ES-I3 (cell line): ENCODE measurements around the gene CMIP.

Experiments used
- H3K36me3 ChIP-seq: 2 replicates; pipeline ENCODE4 v1.6.1; 2013; ENCODE audit warnings: mild to moderate bottlenecking, low read length, control low read depth, moderate library complexity; ENCODE audit not compliant: insufficient read depth
- H3K4me1 ChIP-seq: 2 replicates; pipeline ENCODE4 v1.6.1; 2013; ENCODE audit warnings: mild to moderate bottlenecking, control low read depth, low read length; ENCODE audit not compliant: insufficient read depth
- H3K9ac ChIP-seq: 2 replicates; pipeline ENCODE4 v1.6.1; 2013; ENCODE audit warnings: low read depth, mild to moderate bottlenecking, low read length, moderate library complexity
- H3K9me3 ChIP-seq: 2 replicates; pipeline ENCODE4 v1.6.1; 2013; ENCODE audit warnings: mild to moderate bottlenecking, low read length, moderate library complexity; ENCODE audit not compliant: control insufficient read depth, insufficient read depth

The CMIP gene

DNA sequence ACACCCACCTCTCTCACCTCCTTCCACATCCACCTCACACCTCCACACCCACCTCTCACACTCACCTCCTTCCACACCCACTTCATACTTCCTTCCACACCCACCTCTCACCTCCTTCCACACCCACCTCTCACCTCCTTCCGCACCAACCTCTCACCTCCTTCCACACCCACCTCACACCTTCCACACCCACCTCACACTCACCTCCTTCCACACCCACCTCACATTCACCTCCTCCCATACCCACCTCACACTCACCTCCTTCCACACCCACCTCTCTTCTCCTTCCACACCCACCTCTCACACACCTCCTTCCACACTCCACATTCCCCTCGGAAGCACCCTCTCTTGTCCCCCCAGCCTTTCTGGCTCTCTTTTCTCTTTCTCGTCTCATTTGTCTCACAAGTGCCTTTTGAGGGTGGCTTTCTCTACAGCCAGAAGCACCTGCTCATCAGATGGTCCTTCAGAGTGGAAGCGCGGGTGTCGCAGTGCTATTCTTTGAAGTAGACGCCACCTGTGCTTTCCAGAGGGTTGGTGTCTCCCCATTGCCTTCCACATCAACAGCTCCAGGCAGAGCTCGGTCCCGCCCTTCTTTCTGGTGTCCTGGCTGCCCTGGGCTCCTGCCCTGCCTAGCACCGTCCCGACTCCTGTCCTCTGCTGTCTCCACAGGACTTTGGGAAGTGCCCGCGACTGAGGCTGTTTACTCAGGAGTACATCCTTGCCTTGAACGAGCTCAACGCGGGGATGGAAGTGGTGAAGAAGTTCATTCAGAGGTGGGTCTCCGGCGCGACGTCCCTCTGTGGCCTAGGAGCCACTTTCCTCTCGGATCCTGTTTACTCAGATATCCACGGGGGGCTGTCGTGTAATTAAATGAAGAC lies 225.1 kb downstream of the CMIP start:
- Histone ChIP-seq H3K9me3 (no peaks in the 10 kb centered on the region), H3K9ac (no peak overlapping the region), H3K4me1 (no peaks in the 10 kb centered on the region), H3K36me3 (peaks cover 9% of the 10 kb centered on the region)

DNA sequence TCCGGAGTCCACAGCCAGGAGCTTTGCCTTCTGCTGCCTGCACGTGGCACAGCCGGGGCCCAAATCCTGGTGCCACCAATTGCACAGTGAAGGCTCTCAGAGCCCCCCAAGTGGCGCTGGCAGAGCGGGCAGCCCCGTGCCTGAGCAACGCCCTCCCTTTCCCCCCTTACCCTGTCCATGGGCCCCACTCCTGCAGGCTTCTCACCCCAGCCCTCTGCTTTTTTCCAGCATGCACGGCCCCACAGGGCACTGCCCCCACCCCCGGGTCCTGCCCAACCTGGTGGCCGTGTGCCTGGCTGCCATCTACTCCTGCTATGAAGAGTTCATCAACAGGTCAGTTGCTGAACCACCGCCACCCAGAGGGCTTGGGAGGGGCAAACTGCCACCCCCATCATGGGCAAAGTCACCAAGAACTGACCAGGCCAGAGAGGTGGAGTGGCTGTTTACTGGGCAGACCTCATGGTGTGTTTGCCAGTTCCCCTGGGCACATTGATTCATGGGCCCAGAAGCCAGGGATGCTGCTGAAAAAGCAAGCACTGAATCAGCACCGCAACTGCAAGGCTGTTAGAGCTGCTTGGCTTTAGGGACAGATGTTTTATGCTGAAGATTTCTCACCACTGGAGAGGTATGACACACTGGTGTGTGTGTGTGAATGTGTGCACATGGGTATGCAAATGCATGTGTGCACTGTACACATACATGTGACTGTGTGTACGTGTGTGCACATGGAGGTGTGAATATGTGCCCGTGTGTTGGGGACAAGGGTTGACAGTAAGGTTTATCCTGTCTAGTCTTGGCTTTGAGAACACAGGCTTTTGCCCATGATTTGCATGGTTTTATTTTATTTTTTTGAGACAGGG lies 227.4 kb downstream of the CMIP start:
- no peaks in the 10 kb centered on the region for H3K9me3 ChIP-seq

DNA sequence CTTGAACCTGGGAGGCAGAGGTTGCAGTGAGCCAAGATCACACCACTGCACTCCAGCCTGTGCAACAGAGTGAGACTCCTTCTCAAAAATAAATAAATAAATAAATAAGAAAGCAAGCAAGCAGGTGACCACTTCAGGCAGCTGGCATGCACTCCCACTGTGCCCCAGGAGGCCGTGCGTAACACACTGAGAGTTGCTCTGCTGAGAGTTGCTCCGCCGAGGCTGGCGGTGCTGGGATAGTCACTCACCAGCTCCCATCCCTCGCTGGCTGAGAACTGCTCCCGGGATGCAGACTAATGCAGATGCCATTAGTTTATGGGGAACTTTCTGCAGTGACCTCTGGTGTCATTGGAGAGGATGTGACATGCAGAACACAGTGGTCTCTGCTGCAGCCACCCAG lies 228.8 kb downstream of the CMIP start:
- H3K9ac ChIP-seq = no peak overlapping the region
- peaks cover 7% of the 10 kb centered on the region for H3K36me3 ChIP-seq
- H3K9me3 ChIP-seq = no peaks in the 10 kb centered on the region
- no peaks in the 10 kb centered on the region for H3K4me1 ChIP-seq

More for the DNA sequence above, 227.4 kb downstream of the CMIP start:
- no peak overlapping the region for H3K9ac ChIP-seq
- no peaks in the 10 kb centered on the region for H3K4me1 ChIP-seq
- H3K36me3 ChIP-seq = peaks cover 7% of the 10 kb centered on the region

DNA sequence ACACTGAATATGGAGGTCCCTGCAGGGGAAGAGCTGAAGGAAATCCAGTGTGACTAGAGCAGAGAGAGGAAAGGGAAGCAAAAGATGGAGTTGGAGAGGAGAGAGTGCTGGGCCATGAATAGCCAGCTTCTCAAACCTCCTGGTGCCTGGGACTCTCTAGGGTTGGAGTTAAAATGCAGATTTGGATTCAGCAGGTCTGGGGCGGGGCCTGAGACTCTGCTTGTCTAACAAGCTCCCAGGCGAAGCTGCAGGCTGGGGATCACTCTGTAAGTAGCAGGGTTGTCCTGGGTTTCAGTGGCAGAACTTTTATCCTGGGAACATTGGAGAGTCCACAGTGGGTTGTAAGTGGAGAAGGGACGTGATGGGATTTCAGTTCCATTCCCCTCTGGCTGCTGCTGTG lies 231.1 kb downstream of the CMIP start:
- Histone ChIP-seq H3K9me3 (no peaks in the 10 kb centered on the region), H3K36me3 (peaks cover 7% of the 10 kb centered on the region; the same call in 1 of the 2 replicates), H3K4me1 (no peaks in the 10 kb centered on the region), H3K9ac (no peak overlapping the region)

DNA sequence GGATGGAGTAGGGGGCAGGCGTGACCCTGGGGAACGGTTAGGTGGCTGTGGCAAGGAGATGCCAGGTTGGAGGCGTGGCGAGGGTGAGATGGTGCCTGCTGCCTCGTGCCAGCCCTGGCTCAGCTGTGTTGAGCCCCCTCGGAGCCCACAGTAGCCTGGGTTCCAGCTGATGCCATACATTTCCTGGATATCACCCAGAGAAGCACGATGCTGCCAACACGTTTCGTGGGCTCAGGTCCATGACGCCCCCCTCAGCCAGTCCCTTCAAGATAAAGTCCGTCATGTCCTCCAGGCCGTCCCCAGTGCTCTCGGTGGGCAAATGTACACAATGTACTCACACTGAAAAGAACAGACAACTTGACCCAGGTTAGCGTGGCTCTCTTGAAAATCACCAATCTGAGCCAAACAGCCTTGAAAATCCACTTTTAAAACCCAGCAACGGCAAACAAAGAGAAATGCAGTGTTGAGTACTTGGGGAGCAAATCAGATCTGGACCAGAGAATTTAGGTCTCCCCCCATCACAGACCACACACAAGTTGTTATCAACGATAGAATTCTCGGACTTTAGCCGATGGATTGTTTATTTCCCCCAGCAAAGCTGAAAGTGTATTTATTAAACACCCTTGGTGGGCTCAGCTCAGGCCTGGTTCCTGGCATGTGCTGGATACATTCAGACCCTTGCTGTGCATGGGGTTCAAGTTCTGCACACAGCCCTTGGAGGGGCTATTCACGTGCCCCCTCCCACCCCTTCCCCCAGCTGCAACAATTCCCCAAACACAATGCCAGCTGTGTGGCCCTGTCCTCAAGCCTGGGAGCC lies 231.7 kb downstream of the CMIP start:
- H3K9me3 ChIP-seq = no peaks in the 10 kb centered on the region
- H3K4me1 ChIP-seq = no peaks in the 10 kb centered on the region
- H3K36me3 ChIP-seq = peaks cover 7% of the 10 kb centered on the region; the same call in 1 of the 2 replicates
- H3K9ac ChIP-seq = no peak overlapping the region

DNA sequence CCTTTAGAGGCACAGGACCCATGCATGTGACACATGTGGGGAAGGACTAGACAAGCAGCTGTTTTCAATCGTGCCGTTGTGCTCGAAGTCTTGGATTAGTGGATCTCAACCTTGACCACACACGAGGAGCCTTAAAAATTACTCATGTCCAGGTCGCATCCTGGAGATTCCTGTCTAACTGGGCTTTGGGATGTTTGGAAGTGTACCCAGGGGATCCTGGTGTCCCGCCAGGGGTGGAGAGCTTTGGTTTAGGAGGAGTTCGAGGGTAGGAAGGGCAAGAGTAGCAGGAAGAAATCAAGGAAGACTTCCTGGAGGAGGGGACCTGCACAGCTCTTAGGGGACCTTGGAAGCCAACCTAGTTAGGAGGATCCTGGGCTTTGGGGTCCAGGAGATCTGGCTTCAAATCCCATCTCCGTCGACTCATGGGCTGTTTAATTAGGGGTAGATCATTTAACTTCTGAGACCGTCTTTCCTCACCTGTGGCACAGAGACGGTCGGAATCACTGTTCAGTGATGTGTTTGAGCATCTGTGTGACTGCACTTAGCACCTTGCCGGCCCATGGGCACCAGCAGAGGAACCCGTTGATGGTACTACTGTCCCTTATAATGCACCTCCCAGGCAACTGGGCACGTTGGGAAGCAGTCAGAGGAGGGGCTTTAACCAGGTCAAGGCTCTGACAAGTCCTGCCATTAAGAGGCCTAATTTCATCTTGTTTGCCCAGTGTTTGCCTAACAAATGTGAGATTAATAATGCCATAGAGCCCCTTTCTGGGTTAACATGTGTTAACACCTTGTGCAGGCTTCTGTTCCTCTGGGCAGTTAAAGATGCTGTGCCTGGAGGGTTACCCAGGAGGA lies 232.5 kb downstream of the CMIP start:
- Histone ChIP-seq H3K4me1 (no peaks in the 10 kb centered on the region), H3K36me3 (peaks cover 6% of the 10 kb centered on the region; the same call in 1 of the 2 replicates), H3K9ac (no peak overlapping the region), H3K9me3 (no peaks in the 10 kb centered on the region)

DNA sequence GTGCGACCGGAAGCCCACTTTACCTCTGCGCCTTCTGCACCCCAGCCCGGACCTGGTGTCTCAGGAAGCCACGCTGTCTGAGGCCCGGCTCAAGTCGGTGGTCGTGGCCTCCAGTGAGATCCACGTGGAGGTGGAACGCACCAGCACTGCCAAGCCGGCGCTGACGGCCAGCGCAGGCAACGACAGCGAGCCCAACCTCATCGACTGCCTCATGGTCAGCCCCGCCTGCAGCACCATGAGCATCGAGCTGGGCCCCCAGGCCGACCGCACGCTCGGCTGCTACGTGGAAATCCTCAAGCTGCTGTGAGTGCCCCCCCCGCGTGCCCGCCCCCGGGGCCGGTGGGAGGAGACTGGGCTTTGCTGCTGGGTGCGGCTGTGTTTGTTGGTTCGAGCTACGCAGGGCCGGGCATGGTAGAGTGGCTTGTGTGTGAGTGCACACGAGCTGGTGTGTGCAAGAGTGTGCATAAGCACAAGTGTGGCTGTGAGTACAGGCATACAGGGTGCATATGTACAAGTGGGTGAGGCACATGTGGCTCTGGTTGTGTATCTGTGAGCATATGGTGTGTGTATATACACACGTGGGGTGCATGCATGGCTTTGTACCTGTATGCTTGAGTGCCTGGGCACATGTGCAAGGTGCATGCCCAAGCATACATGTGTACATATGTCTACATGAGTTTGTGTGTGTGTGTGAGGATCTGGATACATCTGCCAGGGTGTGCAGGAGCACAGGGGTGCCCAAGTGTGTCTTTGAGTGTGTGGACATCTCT lies 233.9 kb downstream of the CMIP start:
- Histone ChIP-seq H3K36me3 (no peaks in the 10 kb centered on the region), H3K4me1 (no peaks in the 10 kb centered on the region; the same call in 1 of the 2 replicates), H3K9me3 (no peaks in the 10 kb centered on the region), H3K9ac (no peak overlapping the region)

DNA sequence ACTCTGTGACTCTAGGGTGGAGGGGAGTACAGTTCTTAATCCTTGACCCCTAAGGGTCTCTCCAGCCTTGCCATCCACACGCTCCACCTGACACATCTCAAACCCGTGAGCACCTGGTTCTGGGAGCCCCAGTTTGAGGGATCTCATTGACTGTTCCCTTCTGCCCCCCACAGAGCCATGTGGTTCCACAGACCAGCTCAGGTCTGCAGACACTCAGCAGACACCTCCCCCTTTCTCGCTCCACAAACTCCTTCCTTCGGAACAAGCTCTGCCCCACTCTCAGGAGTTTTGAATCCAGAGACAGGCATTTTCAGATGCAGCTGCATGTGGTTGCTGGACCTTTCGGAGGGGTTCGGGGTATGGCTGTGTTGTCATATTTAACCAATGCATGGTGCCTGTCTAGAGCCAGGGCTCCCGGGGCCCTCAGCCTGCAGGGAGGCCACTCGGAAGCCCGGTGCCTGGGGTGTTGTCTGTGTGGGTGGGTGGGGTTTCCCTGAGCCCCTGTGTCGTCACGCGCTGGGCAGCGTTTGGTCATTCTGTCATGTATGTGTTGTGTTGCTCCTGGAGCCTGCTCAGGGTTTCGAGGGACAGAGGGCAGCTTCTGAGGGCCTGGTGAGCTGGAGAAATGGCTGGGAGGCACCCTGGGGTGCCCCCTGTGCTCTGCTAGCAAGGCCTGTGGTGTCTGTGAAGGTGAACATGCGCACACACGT lies 235.3 kb downstream of the CMIP start:
- H3K4me1 ChIP-seq = no peaks in the 10 kb centered on the region; the same call in 1 of the 2 replicates
- H3K9me3 ChIP-seq = no peaks in the 10 kb centered on the region
- no peaks in the 10 kb centered on the region for H3K36me3 ChIP-seq
- H3K9ac ChIP-seq = no peak overlapping the region

DNA sequence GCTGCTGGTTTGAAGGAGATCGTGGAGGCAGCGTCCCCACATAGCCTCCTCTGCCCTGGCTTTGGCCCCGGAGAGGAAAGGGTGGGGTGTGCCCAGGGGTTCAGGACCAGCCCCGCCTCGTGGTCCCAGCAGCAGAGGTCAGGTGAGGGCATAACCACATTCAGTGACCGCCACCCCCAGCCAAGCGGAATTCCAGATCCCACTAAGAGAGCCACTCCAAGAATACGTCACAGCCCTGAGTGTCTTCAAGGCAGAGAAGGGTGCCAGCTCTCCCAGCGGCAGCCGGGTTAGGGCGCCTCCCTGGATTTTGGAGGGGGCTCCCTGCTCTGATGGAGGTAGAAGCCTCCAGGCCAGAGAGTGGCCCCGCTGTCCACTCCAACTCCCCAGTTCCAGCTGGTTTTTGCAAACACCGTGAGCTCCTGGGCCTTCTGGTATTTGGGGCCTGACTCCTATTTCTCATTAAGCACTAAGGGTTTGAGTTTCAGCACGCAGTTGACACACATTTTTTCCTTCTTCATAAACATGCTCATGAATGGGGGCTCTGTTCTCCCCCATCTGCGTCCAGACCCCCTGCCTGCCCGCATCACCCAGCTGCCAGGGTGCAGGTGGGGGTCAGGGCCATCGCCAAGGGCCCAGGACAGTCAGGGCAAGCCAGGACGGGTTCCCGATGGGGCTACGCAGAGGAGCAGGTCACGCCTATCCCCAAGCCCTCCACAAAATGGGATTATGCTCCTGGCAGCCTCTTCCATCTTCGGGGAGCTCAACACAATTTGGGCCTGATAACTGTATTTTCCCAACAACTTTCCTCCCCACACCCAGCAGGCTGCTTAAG lies 236.1 kb downstream of the CMIP start:
- Histone ChIP-seq H3K36me3 (no peaks in the 10 kb centered on the region), H3K9ac (no peak overlapping the region), H3K4me1 (no peaks in the 10 kb centered on the region; the same call in 1 of the 2 replicates)

DNA sequence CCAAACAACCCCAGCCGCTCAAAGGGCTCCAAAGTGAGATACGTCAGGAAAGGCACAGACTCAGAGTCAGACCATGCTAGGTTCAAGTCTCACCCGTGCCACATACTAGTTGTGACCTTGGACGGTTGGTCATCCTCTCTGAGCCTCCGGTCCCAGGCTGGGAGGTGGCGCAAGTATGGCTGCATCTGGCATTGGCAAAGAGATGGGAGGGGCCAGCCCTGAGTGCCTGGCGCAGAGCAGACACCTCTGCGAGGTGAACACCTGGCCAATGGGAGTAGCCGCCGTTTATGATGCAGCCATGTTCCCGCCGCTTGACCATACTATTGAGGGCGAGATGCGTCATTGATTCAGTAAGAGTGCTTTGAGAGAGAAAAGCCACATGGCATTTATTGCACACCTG lies 236.7 kb downstream of the CMIP start:
- Histone ChIP-seq H3K9ac (no peak overlapping the region), H3K9me3 (no peaks in the 10 kb centered on the region), H3K4me1 (no peaks in the 10 kb centered on the region; the same call in 1 of the 2 replicates), H3K36me3 (no peaks in the 10 kb centered on the region)

More for the DNA sequence above, 236.1 kb downstream of the CMIP start:
- no peaks in the 10 kb centered on the region for H3K9me3 ChIP-seq

DNA sequence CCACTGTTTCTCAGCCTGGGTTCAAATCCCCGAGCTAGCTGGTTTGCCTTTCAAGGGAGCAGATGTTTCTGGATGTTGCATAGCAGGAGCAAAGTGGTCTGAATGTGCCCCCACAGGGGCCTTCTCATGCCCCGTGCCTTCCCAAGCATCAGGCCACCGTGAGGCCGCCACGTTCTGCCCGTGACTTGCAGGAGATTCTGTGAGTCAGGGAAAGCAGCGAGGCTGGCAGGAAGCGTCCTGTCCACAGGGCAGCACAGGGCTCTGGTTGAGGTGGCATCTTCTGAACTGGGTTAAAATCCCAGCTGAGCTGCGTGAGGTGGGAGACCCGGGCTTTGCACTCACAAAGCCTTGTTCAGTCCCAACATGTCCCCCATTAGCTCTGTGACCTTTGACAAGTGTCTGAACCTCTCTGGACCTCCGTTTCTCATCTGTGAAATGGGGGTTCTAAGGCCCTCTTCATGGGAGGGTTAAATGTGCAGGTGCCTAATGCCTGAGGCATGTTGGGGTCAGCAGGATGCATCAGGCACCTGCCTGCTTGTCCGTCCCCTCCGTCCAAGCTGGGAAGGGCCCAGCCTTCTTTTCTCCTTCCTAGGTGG lies 239.7 kb downstream of the CMIP start:
- Histone ChIP-seq H3K9ac (no peak overlapping the region), H3K9me3 (no peaks in the 10 kb centered on the region), H3K36me3 (no peaks in the 10 kb centered on the region), H3K4me1 (peaks cover 8% of the 10 kb centered on the region; the same call in 1 of the 2 replicates)
